K562 (cell line): ENCODE data around the gene CRX. TPM values are rescaled to one million over a fixed set of nuclear protein-coding genes. Genes with fewer than 3 reads are reported as not detected.

Experiments used
- MAFK ChIP-seq: IDR thresholded peaks from 2 replicates; pipeline ENCODE4 v1.6.1; 2011; ENCODE audit warnings: low read length, improper control_type of control experiment
- MTA3 ChIP-seq: fragments of 450-650 bp; formaldehyde crosslinking; IDR thresholded peaks from 2 replicates; pipeline ENCODE4 v1.6.1; 2017; ENCODE audit warnings: mild to moderate bottlenecking, borderline replicate concordance
- ZBTB11 ChIP-seq, 3 experiments: fragments of 200-800 bp in 1 of 3; fragments of 250-450 bp in 1 of 3; fragments of 450-650 bp in 1 of 3; sonication (Bioruptor Pico) in 1 of 3; sonication (Bioruptor generic) in 1 of 3; formaldehyde crosslinking in 1 of 3; IDR thresholded peaks; 2 replicates each; pipeline versions ENCODE4 v1.6.1 to v1.8.0; 2016 to 2022; ENCODE audit warnings: mild to moderate bottlenecking in 2 of 3, missing genetic modification characterization in 2 of 3, missing compliant biosample characterization in 1 of 3, moderate library complexity in 1 of 3
- ZNF239 ChIP-seq: fragments of 250-450 bp; sonication (Bioruptor Pico); IDR thresholded peaks from 2 replicates; pipeline ENCODE4 v1.4.0; 2020; ENCODE audit warnings: mild to moderate bottlenecking
- ZNF830 ChIP-seq: fragments of 250-450 bp; sonication (Bioruptor Pico); IDR thresholded peaks from 2 replicates; pipeline ENCODE4 v1.5.0; 2021; ENCODE audit warnings: mild to moderate bottlenecking
- polyA plus RNA-seq, 8 experiments: library from polyadenylated mRNA; depleted of rRNA in 4 of 8; stranded (reverse) in 5 of 8; unstranded in 3 of 8; fragments of >200 nt; fragmentation: Nextera tagmentation in 2 of 8; fragmentation: Illumina TruSeq in 1 of 8; extraction: Ambion mirVana in 2 of 8; extraction: Trizol in 1 of 8; gene quantifications; 2 replicates each; pipeline versions ENCODE4 v1.2.1 to v1.2.3, GENCODE V29; 2011 to 2014; ENCODE audit warnings: inconsistent platforms in 1 of 8, missing spikeins in 1 of 8
- total RNA-seq, 7 experiments: library from RNA; depleted of rRNA in 6 of 7; stranded (reverse); fragments of >200 nt in 6 of 7; fragmentation: Illumina TruSeq in 2 of 7; extraction: Trizol in 2 of 7; gene quantifications; 2 replicates each; pipeline versions ENCODE4 v1.2.1 to v1.2.3, GENCODE V29; 2011 to 2021; ENCODE audit warnings: low replicate concordance in 1 of 7
- TF ChIP-seq, protein P1 (sequence below): fragments of 450-650 bp; IDR thresholded peaks from 2 replicates; pipeline ENCODE4 v1.6.1; 2016; ENCODE audit warnings: mild to moderate bottlenecking, moderate library complexity
- TF ChIP-seq, protein P2 (sequence below): fragments of 250-450 bp; sonication (Bioruptor Pico); IDR thresholded peaks from 2 replicates; pipeline ENCODE4 v1.5.0; 2021; ENCODE audit warnings: mild to moderate bottlenecking, moderate library complexity

The CRX gene
- total and polyA plus RNA-seq, 9 of the 15 experiments (the other 6 are each of a cell fraction or from before 2014, with no cell fraction given), result 0.01 TPM; not detected in 8

- TF ChIP-seq, protein P1, sequence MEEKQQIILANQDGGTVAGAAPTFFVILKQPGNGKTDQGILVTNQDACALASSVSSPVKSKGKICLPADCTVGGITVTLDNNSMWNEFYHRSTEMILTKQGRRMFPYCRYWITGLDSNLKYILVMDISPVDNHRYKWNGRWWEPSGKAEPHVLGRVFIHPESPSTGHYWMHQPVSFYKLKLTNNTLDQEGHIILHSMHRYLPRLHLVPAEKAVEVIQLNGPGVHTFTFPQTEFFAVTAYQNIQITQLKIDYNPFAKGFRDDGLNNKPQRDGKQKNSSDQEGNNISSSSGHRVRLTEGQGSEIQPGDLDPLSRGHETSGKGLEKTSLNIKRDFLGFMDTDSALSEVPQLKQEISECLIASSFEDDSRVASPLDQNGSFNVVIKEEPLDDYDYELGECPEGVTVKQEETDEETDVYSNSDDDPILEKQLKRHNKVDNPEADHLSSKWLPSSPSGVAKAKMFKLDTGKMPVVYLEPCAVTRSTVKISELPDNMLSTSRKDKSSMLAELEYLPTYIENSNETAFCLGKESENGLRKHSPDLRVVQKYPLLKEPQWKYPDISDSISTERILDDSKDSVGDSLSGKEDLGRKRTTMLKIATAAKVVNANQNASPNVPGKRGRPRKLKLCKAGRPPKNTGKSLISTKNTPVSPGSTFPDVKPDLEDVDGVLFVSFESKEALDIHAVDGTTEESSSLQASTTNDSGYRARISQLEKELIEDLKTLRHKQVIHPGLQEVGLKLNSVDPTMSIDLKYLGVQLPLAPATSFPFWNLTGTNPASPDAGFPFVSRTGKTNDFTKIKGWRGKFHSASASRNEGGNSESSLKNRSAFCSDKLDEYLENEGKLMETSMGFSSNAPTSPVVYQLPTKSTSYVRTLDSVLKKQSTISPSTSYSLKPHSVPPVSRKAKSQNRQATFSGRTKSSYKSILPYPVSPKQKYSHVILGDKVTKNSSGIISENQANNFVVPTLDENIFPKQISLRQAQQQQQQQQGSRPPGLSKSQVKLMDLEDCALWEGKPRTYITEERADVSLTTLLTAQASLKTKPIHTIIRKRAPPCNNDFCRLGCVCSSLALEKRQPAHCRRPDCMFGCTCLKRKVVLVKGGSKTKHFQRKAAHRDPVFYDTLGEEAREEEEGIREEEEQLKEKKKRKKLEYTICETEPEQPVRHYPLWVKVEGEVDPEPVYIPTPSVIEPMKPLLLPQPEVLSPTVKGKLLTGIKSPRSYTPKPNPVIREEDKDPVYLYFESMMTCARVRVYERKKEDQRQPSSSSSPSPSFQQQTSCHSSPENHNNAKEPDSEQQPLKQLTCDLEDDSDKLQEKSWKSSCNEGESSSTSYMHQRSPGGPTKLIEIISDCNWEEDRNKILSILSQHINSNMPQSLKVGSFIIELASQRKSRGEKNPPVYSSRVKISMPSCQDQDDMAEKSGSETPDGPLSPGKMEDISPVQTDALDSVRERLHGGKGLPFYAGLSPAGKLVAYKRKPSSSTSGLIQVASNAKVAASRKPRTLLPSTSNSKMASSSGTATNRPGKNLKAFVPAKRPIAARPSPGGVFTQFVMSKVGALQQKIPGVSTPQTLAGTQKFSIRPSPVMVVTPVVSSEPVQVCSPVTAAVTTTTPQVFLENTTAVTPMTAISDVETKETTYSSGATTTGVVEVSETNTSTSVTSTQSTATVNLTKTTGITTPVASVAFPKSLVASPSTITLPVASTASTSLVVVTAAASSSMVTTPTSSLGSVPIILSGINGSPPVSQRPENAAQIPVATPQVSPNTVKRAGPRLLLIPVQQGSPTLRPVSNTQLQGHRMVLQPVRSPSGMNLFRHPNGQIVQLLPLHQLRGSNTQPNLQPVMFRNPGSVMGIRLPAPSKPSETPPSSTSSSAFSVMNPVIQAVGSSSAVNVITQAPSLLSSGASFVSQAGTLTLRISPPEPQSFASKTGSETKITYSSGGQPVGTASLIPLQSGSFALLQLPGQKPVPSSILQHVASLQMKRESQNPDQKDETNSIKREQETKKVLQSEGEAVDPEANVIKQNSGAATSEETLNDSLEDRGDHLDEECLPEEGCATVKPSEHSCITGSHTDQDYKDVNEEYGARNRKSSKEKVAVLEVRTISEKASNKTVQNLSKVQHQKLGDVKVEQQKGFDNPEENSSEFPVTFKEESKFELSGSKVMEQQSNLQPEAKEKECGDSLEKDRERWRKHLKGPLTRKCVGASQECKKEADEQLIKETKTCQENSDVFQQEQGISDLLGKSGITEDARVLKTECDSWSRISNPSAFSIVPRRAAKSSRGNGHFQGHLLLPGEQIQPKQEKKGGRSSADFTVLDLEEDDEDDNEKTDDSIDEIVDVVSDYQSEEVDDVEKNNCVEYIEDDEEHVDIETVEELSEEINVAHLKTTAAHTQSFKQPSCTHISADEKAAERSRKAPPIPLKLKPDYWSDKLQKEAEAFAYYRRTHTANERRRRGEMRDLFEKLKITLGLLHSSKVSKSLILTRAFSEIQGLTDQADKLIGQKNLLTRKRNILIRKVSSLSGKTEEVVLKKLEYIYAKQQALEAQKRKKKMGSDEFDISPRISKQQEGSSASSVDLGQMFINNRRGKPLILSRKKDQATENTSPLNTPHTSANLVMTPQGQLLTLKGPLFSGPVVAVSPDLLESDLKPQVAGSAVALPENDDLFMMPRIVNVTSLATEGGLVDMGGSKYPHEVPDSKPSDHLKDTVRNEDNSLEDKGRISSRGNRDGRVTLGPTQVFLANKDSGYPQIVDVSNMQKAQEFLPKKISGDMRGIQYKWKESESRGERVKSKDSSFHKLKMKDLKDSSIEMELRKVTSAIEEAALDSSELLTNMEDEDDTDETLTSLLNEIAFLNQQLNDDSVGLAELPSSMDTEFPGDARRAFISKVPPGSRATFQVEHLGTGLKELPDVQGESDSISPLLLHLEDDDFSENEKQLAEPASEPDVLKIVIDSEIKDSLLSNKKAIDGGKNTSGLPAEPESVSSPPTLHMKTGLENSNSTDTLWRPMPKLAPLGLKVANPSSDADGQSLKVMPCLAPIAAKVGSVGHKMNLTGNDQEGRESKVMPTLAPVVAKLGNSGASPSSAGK, result 0 out of 2 replicates have a peak, but pooled peaks have one; percentile 3
- peak in 1 of 3 experiments; percentile 92; a peak in 2 of 6 replicates for TF ChIP-seq ZBTB11 (CRISPR knock-in tag; IDR thresholded peaks at IDR 0.05)
- TF ChIP-seq ZNF830, result no peak
- TF ChIP-seq MAFK, result peak; percentile 99
- TF ChIP-seq, protein P2, sequence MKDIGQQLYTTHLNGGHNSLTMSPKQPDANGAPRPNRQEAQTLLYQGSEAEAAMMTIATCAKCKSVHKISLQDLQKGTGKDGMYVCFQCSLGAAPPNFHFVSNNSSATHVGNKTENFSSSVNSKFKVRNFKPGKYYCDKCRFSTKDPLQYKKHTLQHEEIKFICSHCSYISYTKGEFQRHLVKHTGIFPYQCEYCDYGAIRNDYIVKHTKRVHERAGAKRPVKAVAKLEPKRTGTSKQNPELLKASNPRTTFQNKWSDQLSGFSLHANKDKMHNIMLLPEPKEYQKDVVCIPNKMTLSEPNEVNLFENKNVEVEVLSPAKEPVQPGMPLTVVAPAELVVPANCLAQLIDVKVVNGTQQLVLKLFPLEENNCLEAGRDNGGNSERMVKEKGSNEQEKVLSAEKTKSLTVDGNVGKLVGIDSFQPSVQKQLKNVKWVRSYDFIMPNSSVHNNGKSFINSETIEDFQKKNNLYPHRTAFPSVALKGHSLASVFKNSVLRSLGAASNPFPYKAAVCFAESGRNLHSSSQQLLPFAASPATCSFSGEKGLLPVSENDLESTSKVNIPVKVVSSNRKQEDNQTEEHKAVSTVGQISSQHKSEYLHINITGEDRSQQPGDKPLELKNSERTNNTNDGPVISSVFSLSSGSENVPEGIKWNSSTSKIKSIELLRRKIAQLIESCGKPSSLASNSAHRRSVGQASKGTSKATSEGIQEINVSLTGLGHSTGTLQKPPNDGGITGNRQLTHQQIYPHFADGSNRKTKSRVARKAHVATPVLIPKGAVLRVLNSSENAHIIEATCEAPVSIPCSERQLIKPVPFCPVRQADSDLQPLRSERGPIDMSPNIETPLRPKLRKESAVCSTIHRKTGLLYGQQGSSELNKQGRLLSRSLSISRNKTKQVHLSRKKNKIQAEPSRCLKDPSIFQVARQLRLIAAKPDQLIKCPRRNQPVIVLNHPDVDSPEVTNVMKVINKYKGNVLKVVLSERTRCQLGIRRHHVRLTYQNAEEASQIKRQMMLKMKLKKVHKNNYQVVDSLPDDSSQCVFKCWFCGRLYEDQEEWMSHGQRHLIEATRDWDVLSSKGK (CRISPR knock-in tag), result no peak
- TF ChIP-seq MTA3, result peak; percentile 94
- peak; percentile 60; the same call in 1 of the 2 replicates for TF ChIP-seq ZNF239
Observed at GRCh38 chr19:47891923-47892666, 70.4 kb downstream of the CRX start (continued).
